Measurements from ENCODE around the gene GABBR1. TPM values are rescaled to one million over a fixed set of nuclear protein-coding genes. Genes with fewer than 3 reads are reported as not detected.

The GABBR1 gene
- total and polyA plus RNA-seq, 2 donors (not counting 3 experiments of a cell fraction or from before 2014, with no cell fraction given) = 43.6 to 50.8 TPM

DNA sequence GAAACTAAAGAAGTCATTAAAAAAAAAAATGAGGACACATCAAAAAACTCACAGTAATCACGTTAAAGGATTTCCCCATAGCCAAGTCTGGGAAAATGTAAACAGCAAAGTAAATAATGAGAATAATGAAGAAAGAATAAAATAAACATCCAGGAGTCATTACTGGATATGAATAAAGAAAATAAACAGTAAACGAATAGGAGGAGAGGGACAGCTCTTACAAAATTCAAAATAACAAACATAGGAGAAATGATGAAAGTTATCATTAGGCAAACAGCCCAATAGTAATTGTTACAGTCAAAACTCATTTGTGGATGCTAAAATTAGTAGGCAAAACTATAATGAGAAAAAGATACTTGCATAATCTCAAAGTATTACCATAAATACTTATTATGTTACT is 65.4 kb downstream of the GABBR1 start:
- FAIRE-seq = no peak
- no peak for DNase-seq (ENCODE audit: low read depth, low spot score)
- Histone ChIP-seq H3K9ac (replicated peaks; ENCODE audit: extremely low read depth, insufficient read depth, low read length) (no peak overlapping the region), H3K4me3 (replicated peaks in 1 of 3; ENCODE audit: insufficient read depth in 1 of 3, low read depth in 1 of 3, low read length in 3 of 3) (no peak overlapping the region), H2AFZ (ENCODE audit: low read depth, low read length) (no peak overlapping the region), H3K27me3 (ENCODE audit: control insufficient read depth in 2 of 2, insufficient read depth in 2 of 2, low read length in 2 of 2) (peaks cover 0 to 3% of the 10 kb centered on the region in 2 experiments), H3K36me3 (ENCODE audit: control insufficient read depth in 2 of 2, extremely low read depth in 1 of 2, insufficient read depth in 2 of 2, low read length in 2 of 2) (no peaks in the 10 kb centered on the region), H3K4me2 (ENCODE audit: insufficient read depth, low read length) (no peak overlapping the region), H3K9me1 (replicated peaks; ENCODE audit: control insufficient read depth, extremely low read depth, insufficient read depth, low read length) (no peaks in the 10 kb centered on the region), H3K27ac (ENCODE audit: insufficient read depth, low read depth, low read length) (no peak overlapping the region), H3K79me2 (ENCODE audit: control insufficient read depth, insufficient read depth, low read length) (no peaks in the 10 kb centered on the region), H3K9me3 (replicated peaks; ENCODE audit: control insufficient read depth, insufficient read depth, low read length) (no peaks in the 10 kb centered on the region), H4K20me1 (replicated peaks; ENCODE audit: control insufficient read depth, extremely low read depth, insufficient read depth, low read length) (no peaks in the 10 kb centered on the region), H3K4me1 (ENCODE audit: control insufficient read depth, extremely low read depth, insufficient read depth, low read length) (no peaks in the 10 kb centered on the region)
- no TSS peak for BruUV-seq (replicated peaks)
- no peak for TF ChIP-seq POLR2A (IDR thresholded peaks at IDR 0.05; ENCODE audit: low read depth, low read length)
- no peak for TF ChIP-seq JUN (IDR thresholded peaks at IDR 0.05; ENCODE audit: borderline replicate concordance, insufficient read depth, insufficient read length, low read depth)
- intact Hi-C loops (cut with micrococcal nuclease) = no loop called here
- ChIA-PET POLR2A (no interaction called here), CTCF (no interaction called here)
- dilution Hi-C loops (cut with MboI; ENCODE audit: extremely low pct_ligation_motif_present, low sequenced_read_pairs) = no loop called here

DNA sequence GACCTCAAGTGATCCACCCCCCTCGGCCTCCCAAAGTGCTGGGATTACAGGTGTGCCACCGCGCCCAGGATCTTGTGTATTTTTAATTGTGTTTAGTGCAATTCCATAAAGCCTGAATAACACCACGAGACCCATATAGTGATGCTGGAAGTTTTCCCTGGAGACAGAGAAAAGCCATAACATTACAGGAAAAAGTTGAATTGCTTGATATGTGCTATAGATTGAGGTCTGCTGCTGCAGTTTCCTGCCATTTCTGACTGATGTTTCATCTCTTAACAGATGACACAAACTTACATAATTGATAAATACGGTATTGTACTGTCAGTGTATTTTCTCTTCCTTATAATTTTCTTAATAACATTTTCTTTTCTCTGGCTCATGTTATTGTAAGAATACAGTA is 66.1 kb downstream of the GABBR1 start:
- H4K20me1 ChIP-seq (replicated peaks; ENCODE audit: control insufficient read depth, extremely low read depth, insufficient read depth, low read length) = no peaks in the 10 kb centered on the region
- dilution Hi-C loops (cut with MboI; ENCODE audit: extremely low pct_ligation_motif_present, low sequenced_read_pairs) = no loop called here
- BruUV-seq (replicated peaks) = no TSS peak

More for the DNA sequence above, 66.1 kb downstream of the GABBR1 start:
- Histone ChIP-seq H3K9ac (replicated peaks; ENCODE audit: extremely low read depth, insufficient read depth, low read length) (no peak overlapping the region), H3K79me2 (ENCODE audit: control insufficient read depth, insufficient read depth, low read length) (no peaks in the 10 kb centered on the region), H2AFZ (ENCODE audit: low read depth, low read length) (no peak overlapping the region), H3K9me1 (replicated peaks; ENCODE audit: control insufficient read depth, extremely low read depth, insufficient read depth, low read length) (no peaks in the 10 kb centered on the region), H3K9me3 (replicated peaks; ENCODE audit: control insufficient read depth, insufficient read depth, low read length) (no peaks in the 10 kb centered on the region), H3K36me3 (ENCODE audit: control insufficient read depth in 2 of 2, extremely low read depth in 1 of 2, insufficient read depth in 2 of 2, low read length in 2 of 2) (no peaks in the 10 kb centered on the region), H3K4me3 (replicated peaks in 1 of 3; ENCODE audit: insufficient read depth in 1 of 3, low read depth in 1 of 3, low read length in 3 of 3) (no peak overlapping the region), H3K4me2 (ENCODE audit: insufficient read depth, low read length) (no peak overlapping the region), H3K4me1 (ENCODE audit: control insufficient read depth, extremely low read depth, insufficient read depth, low read length) (no peaks in the 10 kb centered on the region), H3K27me3 (ENCODE audit: control insufficient read depth in 2 of 2, insufficient read depth in 2 of 2, low read length in 2 of 2) (peaks cover 0 to 3% of the 10 kb centered on the region in 2 experiments), H3K27ac (ENCODE audit: insufficient read depth, low read depth, low read length) (no peak overlapping the region)
- POLR2A ChIA-PET = no interaction called here
- FAIRE-seq (no peak), DNase-seq (ENCODE audit: low read depth, low spot score) (no peak)
- CTCF ChIA-PET = no interaction called here
- TF ChIP-seq GATA2 (IDR thresholded peaks at IDR 0.05; ENCODE audit: insufficient read depth, insufficient read length, low read depth, low read length) (no peak), POLR2AphosphoS5 (IDR thresholded peaks at IDR 0.05; ENCODE audit: insufficient read depth, low read depth, low read length) (no peak), FOS (IDR thresholded peaks at IDR 0.05; ENCODE audit: borderline replicate concordance, insufficient read depth, low read length) (no peak), JUN (IDR thresholded peaks at IDR 0.05; ENCODE audit: borderline replicate concordance, insufficient read depth, insufficient read length, low read depth) (no peak), MYC (IDR thresholded peaks at IDR 0.05; ENCODE audit: low read depth, low read length) (no peak), POLR2A (IDR thresholded peaks at IDR 0.05; ENCODE audit: low read depth, low read length) (no peak), EZH2 (IDR thresholded peaks at IDR 0.05; ENCODE audit: borderline replicate concordance, low read depth, low read length, severe bottlenecking) (no peak)
- TF ChIP-seq, protein P1, sequence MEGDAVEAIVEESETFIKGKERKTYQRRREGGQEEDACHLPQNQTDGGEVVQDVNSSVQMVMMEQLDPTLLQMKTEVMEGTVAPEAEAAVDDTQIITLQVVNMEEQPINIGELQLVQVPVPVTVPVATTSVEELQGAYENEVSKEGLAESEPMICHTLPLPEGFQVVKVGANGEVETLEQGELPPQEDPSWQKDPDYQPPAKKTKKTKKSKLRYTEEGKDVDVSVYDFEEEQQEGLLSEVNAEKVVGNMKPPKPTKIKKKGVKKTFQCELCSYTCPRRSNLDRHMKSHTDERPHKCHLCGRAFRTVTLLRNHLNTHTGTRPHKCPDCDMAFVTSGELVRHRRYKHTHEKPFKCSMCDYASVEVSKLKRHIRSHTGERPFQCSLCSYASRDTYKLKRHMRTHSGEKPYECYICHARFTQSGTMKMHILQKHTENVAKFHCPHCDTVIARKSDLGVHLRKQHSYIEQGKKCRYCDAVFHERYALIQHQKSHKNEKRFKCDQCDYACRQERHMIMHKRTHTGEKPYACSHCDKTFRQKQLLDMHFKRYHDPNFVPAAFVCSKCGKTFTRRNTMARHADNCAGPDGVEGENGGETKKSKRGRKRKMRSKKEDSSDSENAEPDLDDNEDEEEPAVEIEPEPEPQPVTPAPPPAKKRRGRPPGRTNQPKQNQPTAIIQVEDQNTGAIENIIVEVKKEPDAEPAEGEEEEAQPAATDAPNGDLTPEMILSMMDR (IDR thresholded peaks at IDR 0.05; ENCODE audit: extremely low read depth in 1 of 2, insufficient read depth in 1 of 2, low read depth in 1 of 2, low read length in 2 of 2) = no peak
- TF ChIP-seq, protein P2, sequence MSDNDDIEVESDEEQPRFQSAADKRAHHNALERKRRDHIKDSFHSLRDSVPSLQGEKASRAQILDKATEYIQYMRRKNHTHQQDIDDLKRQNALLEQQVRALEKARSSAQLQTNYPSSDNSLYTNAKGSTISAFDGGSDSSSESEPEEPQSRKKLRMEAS (IDR thresholded peaks at IDR 0.05; ENCODE audit: insufficient read depth, insufficient read length) = no peak
- intact Hi-C loops (cut with micrococcal nuclease) = no loop called here

All from endothelial cell of umbilical vein (primary cell).